Measurements from ENCODE around the gene FAM43B.

- TF ChIP-seq EP300 (IDR thresholded peaks at IDR 0.05) (no peak), POLR2A (IDR thresholded peaks at IDR 0.05) (no peak), POLR2AphosphoS5 (IDR thresholded peaks at IDR 0.05) (no peak)
- TF ChIP-seq, protein P1, sequence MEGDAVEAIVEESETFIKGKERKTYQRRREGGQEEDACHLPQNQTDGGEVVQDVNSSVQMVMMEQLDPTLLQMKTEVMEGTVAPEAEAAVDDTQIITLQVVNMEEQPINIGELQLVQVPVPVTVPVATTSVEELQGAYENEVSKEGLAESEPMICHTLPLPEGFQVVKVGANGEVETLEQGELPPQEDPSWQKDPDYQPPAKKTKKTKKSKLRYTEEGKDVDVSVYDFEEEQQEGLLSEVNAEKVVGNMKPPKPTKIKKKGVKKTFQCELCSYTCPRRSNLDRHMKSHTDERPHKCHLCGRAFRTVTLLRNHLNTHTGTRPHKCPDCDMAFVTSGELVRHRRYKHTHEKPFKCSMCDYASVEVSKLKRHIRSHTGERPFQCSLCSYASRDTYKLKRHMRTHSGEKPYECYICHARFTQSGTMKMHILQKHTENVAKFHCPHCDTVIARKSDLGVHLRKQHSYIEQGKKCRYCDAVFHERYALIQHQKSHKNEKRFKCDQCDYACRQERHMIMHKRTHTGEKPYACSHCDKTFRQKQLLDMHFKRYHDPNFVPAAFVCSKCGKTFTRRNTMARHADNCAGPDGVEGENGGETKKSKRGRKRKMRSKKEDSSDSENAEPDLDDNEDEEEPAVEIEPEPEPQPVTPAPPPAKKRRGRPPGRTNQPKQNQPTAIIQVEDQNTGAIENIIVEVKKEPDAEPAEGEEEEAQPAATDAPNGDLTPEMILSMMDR (IDR thresholded peaks at IDR 0.05) = no peak
Measured at GRCh38 chr1:20594746-20595145, 42.4 kb downstream of the FAM43B start.

Data from upper lobe of left lung (tissue), 4 donors.